GM10266 (cell line): Measurements from ENCODE around the gene PPP3CA.

Experiments
- DNase-seq: peaks from one replicate; pipeline ENCODE4 v3.0.0; 2012; ENCODE audit errors: extremely low spot score
- CTCF ChIP-seq: IDR thresholded peaks from 2 replicates; pipeline ENCODE4 v1.5.1; 2012; ENCODE audit warnings: mild to moderate bottlenecking, low read depth; ENCODE audit not compliant: control insufficient read depth, insufficient read depth; ENCODE audit errors: missing control alignments

PPP3CA gene

DNA sequence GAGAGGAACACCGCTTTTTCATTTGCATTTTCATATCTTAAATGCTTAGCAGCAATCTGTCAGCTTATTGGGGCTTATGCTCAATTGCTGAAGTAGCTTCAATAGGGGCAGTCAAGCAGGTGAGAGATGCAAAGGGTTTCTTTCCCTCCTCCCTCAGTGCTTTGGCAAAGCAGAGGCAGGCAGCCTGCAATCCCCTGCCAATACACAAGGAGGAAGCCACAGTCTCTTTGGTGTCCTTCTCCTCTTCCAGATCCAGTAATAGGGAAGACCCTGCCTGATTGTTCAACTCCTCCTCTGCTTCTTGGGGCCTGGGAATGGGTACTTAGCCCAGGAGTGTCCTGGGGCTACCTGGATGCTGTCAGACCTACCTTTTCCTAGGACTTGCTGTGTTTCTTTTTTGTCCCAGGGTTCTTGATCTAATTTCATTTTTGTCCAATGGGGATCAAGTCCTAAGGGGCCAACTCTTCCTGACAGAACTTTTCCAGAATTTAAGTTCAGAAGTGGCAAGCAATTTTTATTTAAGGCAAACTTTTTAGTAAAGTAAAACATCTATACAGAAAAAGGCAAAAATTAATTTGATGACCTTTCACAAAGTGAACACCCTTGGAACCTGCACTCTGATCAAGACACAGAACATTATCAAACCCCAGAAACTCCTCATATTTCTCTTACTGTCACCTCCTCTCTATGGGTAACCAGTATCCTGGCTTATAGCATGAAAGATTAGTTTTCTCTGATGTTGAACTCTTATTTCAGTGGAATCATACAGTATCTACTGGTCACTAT, 260.3 kb downstream of the PPP3CA start:
- no peak for TF ChIP-seq CTCF
- DNase-seq: no peak

DNA sequence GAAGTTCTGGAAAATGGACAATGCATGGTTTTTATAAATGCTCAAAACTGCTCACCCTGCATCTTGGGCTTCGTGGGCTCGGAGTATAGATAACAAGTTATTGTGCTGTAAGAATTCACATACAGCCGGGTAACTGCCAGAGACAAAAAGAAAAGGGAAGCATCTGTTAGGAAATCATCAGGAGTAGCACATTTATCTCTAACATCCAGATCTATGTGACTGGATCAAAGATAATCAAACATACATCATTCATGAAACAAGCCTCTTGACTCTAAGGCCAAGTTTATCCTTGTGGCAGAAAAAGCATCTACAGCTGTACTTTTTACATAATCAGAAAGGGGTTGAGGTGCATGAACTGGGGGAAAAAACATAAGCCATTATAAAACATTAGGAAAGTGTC, 264.2 kb downstream of the PPP3CA start:
- no peak for DNase-seq
- no peak for TF ChIP-seq CTCF

GRCh38 chr4:101081695-101082369, 265.5 kb downstream of the PPP3CA start:
- no peak for TF ChIP-seq CTCF
- no peak for DNase-seq

DNA sequence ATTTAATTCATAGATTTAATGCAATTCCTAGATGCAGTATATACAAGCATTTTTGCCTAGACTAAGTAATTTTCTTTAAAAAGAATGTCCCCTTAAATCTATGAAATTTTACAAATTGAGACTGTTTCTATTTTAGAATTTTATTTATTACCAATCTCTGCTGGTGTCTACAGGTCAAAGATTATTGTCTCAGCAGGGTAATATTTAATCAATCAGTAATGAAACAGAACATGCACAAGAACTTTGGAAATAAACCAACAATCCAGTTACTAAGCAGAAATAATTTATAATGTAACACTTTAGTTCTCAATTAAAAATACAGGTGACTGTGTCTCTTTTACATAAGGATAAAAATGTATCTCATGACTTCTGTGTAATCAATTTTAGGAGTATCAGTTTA, 266.2 kb downstream of the PPP3CA start:
- no peak for DNase-seq
- TF ChIP-seq CTCF: no peak

- no peak for TF ChIP-seq CTCF
- DNase-seq: no peak
These were observed 268.4 kb downstream of the PPP3CA start for GRCh38 chr4:101078950-101079349.

DNA sequence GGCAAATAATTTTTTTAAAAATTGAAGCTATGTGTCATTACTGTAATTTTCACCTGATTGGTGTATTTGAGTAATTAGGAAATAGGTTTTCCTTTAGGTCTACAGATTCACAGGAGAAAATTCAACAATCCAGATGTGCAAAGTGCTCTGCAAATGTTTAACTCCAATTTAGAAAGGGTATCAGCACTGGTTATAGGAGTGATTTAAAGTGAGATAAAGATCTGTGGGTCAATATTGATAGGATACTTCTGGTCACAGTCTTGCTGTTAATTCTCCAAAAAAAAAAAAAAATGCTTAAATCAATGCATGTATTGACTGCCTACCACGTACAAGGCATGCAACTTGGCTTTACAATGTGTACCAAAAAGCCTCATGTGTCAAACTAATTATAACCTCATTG, 271.3 kb downstream of the PPP3CA start:
- no peak for DNase-seq
- TF ChIP-seq CTCF: no peak

GRCh38 chr4:101075536-101075935, 271.8 kb downstream of the PPP3CA start:
- TF ChIP-seq CTCF: no peak
- no peak for DNase-seq
